ENCODE data around the gene BMP3.

The BMP3 gene

DNA sequence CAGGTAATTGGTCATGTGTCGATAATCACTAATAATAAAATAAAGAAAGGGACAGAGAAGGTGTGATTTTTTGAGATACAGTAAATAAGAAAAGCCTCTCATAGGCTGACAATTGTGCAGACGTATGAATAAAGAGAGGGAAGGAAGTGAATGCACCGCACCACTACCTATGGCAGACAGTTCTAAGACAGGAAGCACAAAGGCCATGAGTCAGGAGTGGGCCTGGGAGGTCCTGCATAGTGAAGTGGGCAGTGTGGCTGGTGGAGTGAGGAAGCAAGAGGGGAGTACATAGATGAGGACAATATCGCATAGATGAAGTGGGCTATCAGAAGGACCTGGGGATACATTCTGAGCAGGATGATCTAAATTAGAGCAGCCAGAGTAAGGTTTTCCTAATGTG is 75.6 kb downstream of the BMP3 start:
- no peak for DNase-seq (ENCODE audit: low read depth in 3 of 3)

Data from stimulated activated CD4-positive, alpha-beta T cell treated with anti-CD3 and anti-CD28 coated beads, TNF-alpha, amount 100 ng/mL, for 24 hours (primary cell).